OCI-LY7 (cell line): ENCODE measurements around the gene NUP50. TPM values are rescaled to one million over a fixed set of nuclear protein-coding genes. Genes with fewer than 3 reads are reported as not detected.

Experiments
- BruUV-seq: library from RNA; stranded (reverse); fragments of 400-500 nt; replicated peaks from 2 replicates; lab custom pipeline; 2021; lab: Mats Ljungman, UMichigan
- CTCF ChIA-PET: fragments of 300-600 bp; sonication (Branson Sonifier 250); formaldehyde crosslinking; loops from one replicate; lab custom pipeline; 2022; ENCODE audit warnings: antibody characterized with exemption; ENCODE audit not compliant: unreplicated experiment; lab: Charles Lee
- POLR2A ChIA-PET: fragments of 300-600 bp; sonication (Branson Sonifier 250); formaldehyde crosslinking; loops from one replicate; lab custom pipeline; 2022; ENCODE audit warnings: antibody characterized with exemption; lab: Charles Lee
- DNase-seq: peaks from one replicate; pipeline ENCODE4 v3.0.0-alpha.2; 2015; ENCODE audit warnings: low spot score
- H2AFZ ChIP-seq: fragments of 200-600 bp; sonication (generic), shearing (Covaris generic); 2 replicates; pipeline ENCODE4 v1.6.1; 2014; ENCODE audit warnings: mild to moderate bottlenecking, antibody characterized with exemption, low read length, moderate library complexity
- H3K27ac ChIP-seq: fragments of 200-600 bp; sonication (generic); 2 replicates; pipeline ENCODE4 v1.5.1; 2014; ENCODE audit warnings: mixed run types, low read depth, mild to moderate bottlenecking, moderate library complexity, low read length, inconsistent platforms; ENCODE audit not compliant: poor library complexity, severe bottlenecking
- H3K36me3 ChIP-seq: fragments of 200-600 bp; sonication (generic); 2 replicates; pipeline ENCODE4 v1.6.1; 2014; ENCODE audit warnings: mild to moderate bottlenecking, antibody characterized with exemption, low read length, moderate library complexity, mixed read lengths; ENCODE audit not compliant: insufficient read depth
- H3K4me1 ChIP-seq: fragments of 200-600 bp; sonication (generic); 2 replicates; pipeline ENCODE4 v1.5.1; 2014; ENCODE audit warnings: mild to moderate bottlenecking, low read length; ENCODE audit not compliant: insufficient read depth, poor library complexity, severe bottlenecking
- H3K4me2 ChIP-seq: fragments of 200-600 bp; sonication (generic); 2 replicates; pipeline ENCODE4 v1.6.1; 2014; ENCODE audit warnings: mild to moderate bottlenecking, low read length
- H3K4me3 ChIP-seq: fragments of 200-600 bp; sonication (generic); 2 replicates; pipeline ENCODE4 v1.5.1; 2014; ENCODE audit warnings: mild to moderate bottlenecking, low read depth, low read length; ENCODE audit not compliant: poor library complexity, severe bottlenecking
- H3K79me2 ChIP-seq: fragments of 200-600 bp; sonication (generic); 2 replicates; pipeline ENCODE4 v1.6.1; 2016; ENCODE audit warnings: low read depth, mild to moderate bottlenecking, low read length, moderate library complexity, mixed read lengths; ENCODE audit not compliant: insufficient read depth
- H3K9me2 ChIP-seq: fragments of 200-600 bp; sonication (generic); 2 replicates; pipeline ENCODE4 v1.6.1; 2016; ENCODE audit warnings: mild to moderate bottlenecking, low read length, mixed read lengths; ENCODE audit not compliant: insufficient read depth
- H3K9me3 ChIP-seq: fragments of 200-600 bp; sonication (generic); 2 replicates; pipeline ENCODE4 v1.6.1; 2014; ENCODE audit warnings: mild to moderate bottlenecking, mixed run types, low read length, mixed read lengths
- H4K20me1 ChIP-seq: fragments of 200-600 bp; sonication (generic); 2 replicates; pipeline ENCODE4 v1.6.1; 2014; ENCODE audit warnings: mild to moderate bottlenecking, antibody characterized with exemption, low read length, moderate library complexity, mixed read lengths; ENCODE audit not compliant: insufficient read depth
- EZH2phosphoT487 ChIP-seq: fragments of 200-600 bp; sonication (generic); IDR thresholded peaks from 2 replicates; pipeline ENCODE4 v1.6.1; 2018; ENCODE audit warnings: low read depth, borderline replicate concordance, mild to moderate bottlenecking, mixed run types, antibody characterized with exemption, low read length, moderate library complexity, mixed read lengths
- intact Hi-C: fragments of 100-400 bp; cut with micrococcal nuclease; formaldehyde crosslinking; loops from one replicate; pipeline ENCODE4 v1.10.0; 2022; ENCODE audit not compliant: unreplicated experiment
- total RNA-seq, 2 experiments: library from RNA; depleted of rRNA in 1 of 2; stranded (reverse); fragments of >200 nt in 1 of 2; shearing (Covaris generic) in 1 of 2; gene quantifications; 2 replicates each; pipeline ENCODE4 v1.2.3, GENCODE V29; 2014 to 2022
- TF ChIP-seq, protein P1 (sequence below): fragments of 200-600 bp; sonication (generic); conservative IDR thresholded peaks from 2 replicates; pipeline ENCODE4 v1.5.1; 2014; ENCODE audit warnings: mild to moderate bottlenecking, antibody characterized with exemption, low read length, moderate library complexity, mixed read lengths

The NUP50 gene
- total RNA-seq, 2 experiments from 2014 or later = 107 to 132 TPM

DNA sequence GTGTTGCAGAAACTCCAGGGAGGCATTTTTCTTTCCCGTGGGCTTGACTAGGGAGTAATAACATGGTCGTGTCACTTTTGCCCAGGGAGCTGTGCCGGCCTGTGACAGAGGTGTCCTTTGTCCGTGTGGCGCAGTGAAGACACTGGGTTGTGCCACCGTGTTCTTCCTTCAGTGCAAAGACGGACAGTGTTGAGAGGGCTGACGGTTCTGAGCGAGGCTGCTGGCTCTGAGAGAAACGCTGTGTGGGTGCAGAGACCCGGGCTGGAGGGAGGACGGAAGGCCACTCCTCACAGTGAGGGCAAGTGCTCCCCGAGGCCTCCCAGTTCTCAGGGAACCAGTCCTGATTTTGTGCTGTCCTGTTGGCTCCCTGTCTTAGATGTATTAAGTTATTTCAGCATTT, 20.2 kb downstream of the NUP50 start:
- no peaks in the 10 kb centered on the region for H3K9me3 ChIP-seq
- intact Hi-C loops = no loop called here
- H3K9me2 ChIP-seq = no peaks in the 10 kb centered on the region
- H3K4me3 ChIP-seq = no peak overlapping the region
- no peak overlapping the region for H3K4me2 ChIP-seq
- TF ChIP-seq, protein P1, sequence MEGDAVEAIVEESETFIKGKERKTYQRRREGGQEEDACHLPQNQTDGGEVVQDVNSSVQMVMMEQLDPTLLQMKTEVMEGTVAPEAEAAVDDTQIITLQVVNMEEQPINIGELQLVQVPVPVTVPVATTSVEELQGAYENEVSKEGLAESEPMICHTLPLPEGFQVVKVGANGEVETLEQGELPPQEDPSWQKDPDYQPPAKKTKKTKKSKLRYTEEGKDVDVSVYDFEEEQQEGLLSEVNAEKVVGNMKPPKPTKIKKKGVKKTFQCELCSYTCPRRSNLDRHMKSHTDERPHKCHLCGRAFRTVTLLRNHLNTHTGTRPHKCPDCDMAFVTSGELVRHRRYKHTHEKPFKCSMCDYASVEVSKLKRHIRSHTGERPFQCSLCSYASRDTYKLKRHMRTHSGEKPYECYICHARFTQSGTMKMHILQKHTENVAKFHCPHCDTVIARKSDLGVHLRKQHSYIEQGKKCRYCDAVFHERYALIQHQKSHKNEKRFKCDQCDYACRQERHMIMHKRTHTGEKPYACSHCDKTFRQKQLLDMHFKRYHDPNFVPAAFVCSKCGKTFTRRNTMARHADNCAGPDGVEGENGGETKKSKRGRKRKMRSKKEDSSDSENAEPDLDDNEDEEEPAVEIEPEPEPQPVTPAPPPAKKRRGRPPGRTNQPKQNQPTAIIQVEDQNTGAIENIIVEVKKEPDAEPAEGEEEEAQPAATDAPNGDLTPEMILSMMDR = no peak
- TF ChIP-seq EZH2phosphoT487 = no peak
- DNase-seq = no peak
- H2AFZ ChIP-seq = no peak overlapping the region
- no peak overlapping the region for H3K27ac ChIP-seq
- no peaks in the 10 kb centered on the region for H3K4me1 ChIP-seq
- peaks cover 98% of the 10 kb centered on the region for H3K36me3 ChIP-seq
- no TSS peak for BruUV-seq
- H4K20me1 ChIP-seq = peaks cover 3% of the 10 kb centered on the region; the same call in 1 of the 2 replicates
- POLR2A ChIA-PET = no interaction called here
- H3K79me2 ChIP-seq = peaks cover 45% of the 10 kb centered on the region
- CTCF ChIA-PET = no interaction called here

DNA sequence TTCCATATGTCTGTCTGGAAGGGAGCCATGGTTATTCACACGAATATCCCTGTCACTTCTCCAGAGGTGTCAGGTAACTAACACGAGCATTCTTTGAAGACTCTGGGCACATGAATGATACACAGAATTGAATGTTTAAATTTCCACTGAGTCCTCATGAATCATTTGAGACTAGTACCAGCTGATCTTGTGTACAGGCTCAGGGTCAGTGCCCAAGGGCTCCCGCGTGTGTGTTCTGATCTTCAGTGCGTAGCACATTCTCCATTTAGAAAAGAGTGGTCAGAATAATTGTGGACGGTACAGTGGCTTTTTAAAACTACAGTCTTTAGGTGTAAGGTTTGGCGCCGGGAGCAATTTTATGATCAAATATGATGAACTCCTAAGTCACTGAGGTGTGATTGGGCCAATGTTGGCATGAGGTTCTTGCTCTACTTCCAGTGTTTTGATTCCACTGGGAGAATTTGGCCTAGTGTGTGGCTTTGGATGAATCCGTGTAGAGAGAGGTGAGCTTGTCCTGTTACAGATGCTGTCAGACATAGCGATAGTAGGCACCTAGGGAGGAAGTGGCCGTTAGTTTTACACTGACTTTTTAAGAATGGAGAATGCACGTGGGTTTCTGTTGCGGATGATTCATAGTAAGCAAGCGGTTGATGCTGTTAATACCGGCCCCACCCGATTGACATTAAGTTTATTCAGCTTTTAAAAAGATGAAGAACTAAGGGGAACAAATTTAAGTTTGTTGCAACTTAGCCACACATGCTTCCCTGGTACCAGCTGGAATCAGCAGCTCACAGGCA, 22.2 kb downstream of the NUP50 start:
- CTCF ChIA-PET = no interaction called here
- POLR2A ChIA-PET = no interaction called here
- Histone ChIP-seq H3K4me3 (no peak overlapping the region), H3K9me3 (no peaks in the 10 kb centered on the region), H4K20me1 (peaks cover 3% of the 10 kb centered on the region; the same call in 1 of the 2 replicates), H3K27ac (no peak overlapping the region), H3K4me1 (no peaks in the 10 kb centered on the region), H3K36me3 (peaks cover 82% of the 10 kb centered on the region), H3K9me2 (no peaks in the 10 kb centered on the region), H3K4me2 (no peak overlapping the region), H2AFZ (no peak overlapping the region), H3K79me2 (peaks cover 26% of the 10 kb centered on the region; the same call in 1 of the 2 replicates)
- no peak for DNase-seq
- intact Hi-C loops = no loop called here
- TSS peak; percentile 46 for BruUV-seq
- no peak for TF ChIP-seq EZH2phosphoT487
- TF ChIP-seq, protein P1 = no peak

DNA sequence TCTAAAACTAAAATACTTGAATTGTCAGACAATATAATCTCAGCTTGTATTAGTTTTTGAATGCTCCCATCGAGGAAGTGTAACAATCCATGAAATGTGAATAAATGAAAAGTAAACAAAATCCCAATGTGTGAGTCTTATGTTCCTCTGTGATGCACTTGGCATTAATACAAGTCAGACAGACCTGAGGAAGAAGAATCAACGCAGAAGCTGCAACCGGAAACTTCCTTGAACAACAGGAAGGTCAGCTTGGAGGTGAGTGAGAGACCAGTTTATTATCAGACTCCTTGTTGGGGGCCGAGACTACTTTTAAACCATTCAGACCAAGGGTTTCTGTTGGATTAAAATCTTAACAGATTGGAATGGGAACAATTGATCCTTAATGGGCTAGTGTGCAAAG, 24.2 kb downstream of the NUP50 start:
- Histone ChIP-seq H3K4me2 (no peak overlapping the region), H3K4me1 (no peaks in the 10 kb centered on the region), H3K27ac (no peak overlapping the region), H3K4me3 (no peak overlapping the region), H4K20me1 (no peaks in the 10 kb centered on the region), H3K9me2 (no peaks in the 10 kb centered on the region), H3K36me3 (peaks cover 66% of the 10 kb centered on the region), H2AFZ (no peak overlapping the region), H3K79me2 (peaks cover 12% of the 10 kb centered on the region; the same call in 1 of the 2 replicates), H3K9me3 (no peaks in the 10 kb centered on the region)
- TF ChIP-seq EZH2phosphoT487 = no peak
- TF ChIP-seq, protein P1 = no peak
- no TSS peak for BruUV-seq
- ChIA-PET POLR2A (no interaction called here), CTCF (no interaction called here)
- intact Hi-C loops = no loop called here
- DNase-seq = no peak
